Gastrocnemius medialis (tissue), 4 donors: ENCODE results near the gene LAMA2.

Source experiments
- POLR2A ChIP-seq, 2 donors: fragments of 450-650 bp; IDR thresholded peaks; one replicate each; pipeline ENCODE4 v1.6.1; 2017; ENCODE audit warnings: antibody characterized with exemption in 2 of 2, mild to moderate bottlenecking in 2 of 2, moderate library complexity in 2 of 2
- TF ChIP-seq, protein P1 (sequence below), 5 experiments: fragments of 450-650 bp in 3 of 5; fragments of 200-600 bp in 2 of 5; sonication (generic) in 2 of 5; IDR thresholded peaks in 4 of 5; conservative IDR thresholded peaks in 1 of 5; 1 replicate in 4 of 5; 2 replicates in 1 of 5; pipeline ENCODE4 v1.5.1; 2016 to 2019; ENCODE audit warnings: antibody characterized with exemption in 5 of 5, mild to moderate bottlenecking in 3 of 5, moderate library complexity in 3 of 5

DNA sequence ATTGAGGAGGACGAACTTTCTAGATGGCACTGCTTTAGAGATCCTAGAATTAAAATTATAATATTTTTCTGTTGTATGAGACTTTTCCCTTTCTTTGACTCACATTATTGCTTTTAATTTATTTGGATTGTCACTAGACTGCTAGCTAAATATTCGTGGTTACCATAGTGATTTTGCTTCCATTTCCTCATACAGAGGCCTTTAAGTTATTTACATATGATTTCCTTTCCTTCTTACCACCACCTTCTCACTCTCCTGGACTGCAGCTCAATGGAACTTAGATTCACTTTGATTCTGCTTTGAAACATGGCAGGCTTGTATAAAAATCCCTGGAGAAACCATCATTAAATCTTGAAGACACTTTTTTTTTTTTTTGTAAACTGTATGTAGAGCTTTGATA lies 222.9 kb downstream of the LAMA2 start:
- TF ChIP-seq, protein P1, sequence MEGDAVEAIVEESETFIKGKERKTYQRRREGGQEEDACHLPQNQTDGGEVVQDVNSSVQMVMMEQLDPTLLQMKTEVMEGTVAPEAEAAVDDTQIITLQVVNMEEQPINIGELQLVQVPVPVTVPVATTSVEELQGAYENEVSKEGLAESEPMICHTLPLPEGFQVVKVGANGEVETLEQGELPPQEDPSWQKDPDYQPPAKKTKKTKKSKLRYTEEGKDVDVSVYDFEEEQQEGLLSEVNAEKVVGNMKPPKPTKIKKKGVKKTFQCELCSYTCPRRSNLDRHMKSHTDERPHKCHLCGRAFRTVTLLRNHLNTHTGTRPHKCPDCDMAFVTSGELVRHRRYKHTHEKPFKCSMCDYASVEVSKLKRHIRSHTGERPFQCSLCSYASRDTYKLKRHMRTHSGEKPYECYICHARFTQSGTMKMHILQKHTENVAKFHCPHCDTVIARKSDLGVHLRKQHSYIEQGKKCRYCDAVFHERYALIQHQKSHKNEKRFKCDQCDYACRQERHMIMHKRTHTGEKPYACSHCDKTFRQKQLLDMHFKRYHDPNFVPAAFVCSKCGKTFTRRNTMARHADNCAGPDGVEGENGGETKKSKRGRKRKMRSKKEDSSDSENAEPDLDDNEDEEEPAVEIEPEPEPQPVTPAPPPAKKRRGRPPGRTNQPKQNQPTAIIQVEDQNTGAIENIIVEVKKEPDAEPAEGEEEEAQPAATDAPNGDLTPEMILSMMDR (IDR thresholded peaks at IDR 0.05 in 4 of 5, conservative IDR thresholded peaks at IDR 0.05 in 1 of 5), result no peak
- no peak for TF ChIP-seq POLR2A (IDR thresholded peaks at IDR 0.05)
